ENCODE measurements around the gene CLCA1. TPM values are rescaled to one million over a fixed set of nuclear protein-coding genes. Genes with fewer than 3 reads are reported as not detected.

CLCA1 gene
- total RNA-seq, 1 experiment from 2014 or later, result not detected

- no peak overlapping the region for H3K27ac ChIP-seq (ENCODE audit: insufficient read length, low read depth, low read length)
- no peak overlapping the region for H3K27ac Mint-ChIP-seq
- H3K4me2 ChIP-seq (ENCODE audit: insufficient read depth, insufficient read length, low read length), result no peak overlapping the region
- no peak overlapping the region for H2BK12ac ChIP-seq (ENCODE audit: insufficient read length, low read depth, low read length)
- H2BK15ac ChIP-seq (ENCODE audit: low read depth, low read length), result no peak overlapping the region
- H3K36me3 Mint-ChIP-seq (ENCODE audit: insufficient read depth in 1 of 3, low read depth in 3 of 3), result no peaks in the 10 kb centered on the region
- no peak overlapping the region for H4K8ac ChIP-seq (replicated peaks; ENCODE audit: insufficient read length, low read depth, low read length)
- no peak overlapping the region for H2BK5ac ChIP-seq (ENCODE audit: insufficient read length, low read length)
- no peaks in the 10 kb centered on the region for H3K79me2 ChIP-seq (ENCODE audit: insufficient read depth, low read length)
- no peak overlapping the region for H3K4ac ChIP-seq (ENCODE audit: low read depth, low read length)
- H3K27me3 Mint-ChIP-seq (ENCODE audit: low read depth), result no peaks in the 10 kb centered on the region; the same call in 1 of the 2 replicates
- H4K5ac ChIP-seq (ENCODE audit: insufficient read length, low read depth, low read length), result no peak overlapping the region
- no peaks in the 10 kb centered on the region for H3K27me3 ChIP-seq (ENCODE audit: insufficient read depth, low read length)
- no peaks in the 10 kb centered on the region for H3K4me1 ChIP-seq (ENCODE audit: insufficient read depth, low read length)
- H4K20me1 ChIP-seq (ENCODE audit: control insufficient read depth, insufficient read depth, insufficient read length), result no peaks in the 10 kb centered on the region
- no peaks in the 10 kb centered on the region for H3K4me1 Mint-ChIP-seq
- H3K9me3 ChIP-seq (ENCODE audit: control insufficient read depth, low read depth, low read length), result no peaks in the 10 kb centered on the region
- H3K4me3 Mint-ChIP-seq, result no peak overlapping the region
- H3T11ph ChIP-seq (ENCODE audit: low read length), result no peak overlapping the region
- no peak for TF ChIP-seq CTCF (conservative IDR thresholded peaks at IDR 0.05)
- no peak overlapping the region for H2AK5ac ChIP-seq (ENCODE audit: insufficient read length, low read length)
- no CpG with 5 or more reads among the region's 7 CpGs for WGBS (ENCODE audit: extremely low coverage, insufficient read length, low lambda C conversion rate)
- no peak overlapping the region for H3K14ac ChIP-seq (ENCODE audit: insufficient read depth, low read length)
- H3K9ac ChIP-seq (ENCODE audit: extremely low read depth, insufficient read length, low read length), result no peak overlapping the region
- no peaks in the 10 kb centered on the region for H3K9me3 Mint-ChIP-seq
- H3K56ac ChIP-seq (ENCODE audit: insufficient read length, low read depth, low read length), result no peak overlapping the region
- no peak overlapping the region for H3K23ac ChIP-seq (ENCODE audit: insufficient read length, low read depth, low read length)
- no peak overlapping the region for H2BK20ac ChIP-seq (ENCODE audit: low read depth, low read length, poor library complexity, severe bottlenecking)
- H3K79me1 ChIP-seq (ENCODE audit: insufficient read depth, low read depth, low read length, poor library complexity, severe bottlenecking), result no peaks in the 10 kb centered on the region
- H2BK120ac ChIP-seq (ENCODE audit: low read depth, low read length, poor library complexity, severe bottlenecking), result no peak overlapping the region
- no peak for DNase-seq
- no peak overlapping the region for H4K91ac ChIP-seq (ENCODE audit: insufficient read length, low read depth, low read length)
- H2AFZ ChIP-seq (ENCODE audit: low read length), result no peak overlapping the region
- H3K18ac ChIP-seq (ENCODE audit: insufficient read length, low read depth, low read length), result no peak overlapping the region
- H3K23me2 ChIP-seq (ENCODE audit: insufficient read length, low read depth, low read length, poor library complexity, severe bottlenecking), result no peaks in the 10 kb centered on the region
These were observed 39.5 kb upstream of the CLCA1 start for GRCh38 chr1:86429122-86429725.

Data from H9 (cell line).